Thyroid gland (tissue), 4 donors: ENCODE measurements around the gene PCDH12.

Experiments
- CTCF ChIP-seq, 6 experiments: fragments of 200-600 bp in 3 of 6; fragments of 450-650 bp in 3 of 6; sonication (generic) in 3 of 6; IDR thresholded peaks; one replicate each; pipeline ENCODE4 v1.5.1; 2016 to 2019; ENCODE audit warnings: antibody characterized with exemption in 6 of 6, mild to moderate bottlenecking in 2 of 6, inconsistent platforms in 1 of 6, moderate library complexity in 1 of 6
- POLR2A ChIP-seq, 2 donors: fragments of 450-650 bp; IDR thresholded peaks; one replicate each; pipeline ENCODE4 v1.6.1; 2017; ENCODE audit warnings: antibody characterized with exemption in 2 of 2, mild to moderate bottlenecking in 2 of 2, moderate library complexity in 1 of 2

DNA sequence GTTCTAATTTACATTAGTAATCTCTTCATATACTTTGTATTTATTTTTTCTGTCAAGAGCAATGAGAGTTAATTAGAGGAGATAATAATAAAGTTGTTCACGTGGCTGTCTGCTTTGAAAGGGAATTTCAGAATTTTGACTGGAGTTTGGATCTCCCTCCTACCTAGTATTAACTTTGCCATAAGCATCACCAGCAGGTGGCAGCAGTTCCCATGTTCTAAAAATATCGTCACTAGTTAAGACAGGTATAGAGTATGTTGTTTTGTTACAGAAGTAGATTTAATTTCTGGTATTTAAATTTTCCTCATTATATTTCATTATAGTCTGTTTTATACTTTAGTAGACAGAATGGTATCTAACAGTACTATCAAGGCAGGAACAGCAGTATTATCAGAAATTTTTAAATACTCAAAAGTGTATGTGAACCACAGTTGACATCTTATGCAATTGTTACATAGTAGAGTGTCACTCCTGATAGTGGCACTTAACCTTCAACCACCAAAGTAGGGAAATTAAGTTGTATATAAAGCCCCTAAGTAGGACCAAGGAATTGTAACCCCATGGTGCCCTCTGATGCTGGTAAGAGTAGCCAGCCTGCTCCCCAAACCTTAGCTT, 34.5 kb upstream of the PCDH12 start:
- TF ChIP-seq CTCF (IDR thresholded peaks at IDR 0.05) (peak; percentile 49 to 79 (median 71)), POLR2A (IDR thresholded peaks at IDR 0.05) (no peak)
